HepG2 (cell line): Measurements from ENCODE around the gene PCOLCE2. TPM values are rescaled to one million over a fixed set of nuclear protein-coding genes. Genes with fewer than 3 reads are reported as not detected.

Experiments used
- ATAC-seq: fragments of 200-7000 bp; cut with Tn5 transposase; 3 replicates; pipeline ENCODE4 v1.9.1; 2020; ENCODE audit warnings: mild to moderate bottlenecking, moderate library complexity
- BruUV-seq: library from RNA; stranded (reverse); fragments of 400-500 nt; replicated peaks from 2 replicates; lab custom pipeline; 2021; lab: Mats Ljungman, UMichigan
- CTCF ChIA-PET: fragments of 300-600 bp; formaldehyde crosslinking; extraction: SDS; loops from one replicate; lab custom pipeline; 2021; ENCODE audit warnings: low total read pairs, inconsistent platforms, low intra/inter-chr PET ratio; lab: Yijun Ruan, JAX
- POLR2A ChIA-PET: fragments of 350-600 bp; sonication (Branson Sonifier 250); formaldehyde crosslinking; loops from one replicate; lab custom pipeline; 2020; ENCODE audit warnings: antibody characterized with exemption, inconsistent platforms; lab: Yijun Ruan, JAX
- DNase-seq: peaks from one replicate; pipeline ENCODE4 v3.0.0-alpha.2; 2015; ENCODE audit warnings: low spot score
- FAIRE-seq: peaks from 3 replicates; lab custom pipeline; 2011; peaks lifted over from hg19 to GRCh38; lab: Jason Lieb, UNC
- H2AFZ ChIP-seq: one replicate; pipeline ENCODE4 v1.6.1; 2011; ENCODE audit warnings: low read length, inconsistent platforms
- H3K27ac ChIP-seq: fragments of 300-600 bp; 3 replicates; pipeline ENCODE4 v1.8.0; 2011; ENCODE audit warnings: mixed run types, mild to moderate bottlenecking, mixed read lengths, low read length, inconsistent platforms; ENCODE audit not compliant: insufficient read depth; ENCODE audit errors: extremely low read length
- H3K27me3 ChIP-seq, 2 experiments: fragments of 200-600 bp in 1 of 2; 2 replicates in 1 of 2; 3 replicates in 1 of 2; pipeline versions ENCODE4 v1.6.0 to v1.8.0; 2011; ENCODE audit warnings: low read length in 2 of 2, mild to moderate bottlenecking in 2 of 2, moderate library complexity in 2 of 2, inconsistent platforms in 1 of 2; ENCODE audit not compliant: insufficient read depth in 2 of 2, control insufficient read depth in 1 of 2
- H3K36me3 ChIP-seq, 2 experiments: fragments of 200-600 bp in 1 of 2; replicated peaks in 1 of 2; 2 replicates in 1 of 2; 3 replicates in 1 of 2; pipeline versions ENCODE4 v1.5.1 to v1.8.0; 2011; ENCODE audit warnings: low read length in 2 of 2, inconsistent platforms in 1 of 2; ENCODE audit not compliant: insufficient read depth in 2 of 2, control insufficient read depth in 1 of 2
- H3K4me1 ChIP-seq: 2 replicates; pipeline ENCODE4 v1.5.1; 2012; ENCODE audit warnings: low read length, inconsistent platforms; ENCODE audit not compliant: insufficient read depth
- H3K4me2 ChIP-seq: 2 replicates; pipeline ENCODE4 v1.6.0; 2011; ENCODE audit warnings: low read depth, low read length, inconsistent platforms
- H3K4me3 ChIP-seq, 3 experiments: fragments of 200-600 bp in 1 of 3; sonication (generic), shearing (Covaris generic) in 1 of 3; replicated peaks in 1 of 3; 2 replicates each; pipeline ENCODE4 v1.5.1; 2011 to 2016; ENCODE audit warnings: low read length in 3 of 3, inconsistent platforms in 2 of 3, low read depth in 2 of 3, mild to moderate bottlenecking in 2 of 3, control low read depth in 1 of 3, mixed read lengths in 1 of 3; ENCODE audit not compliant: insufficient read depth in 1 of 3
- H3K79me2 ChIP-seq: one replicate; pipeline ENCODE4 v1.6.1; 2011; ENCODE audit warnings: low read length, inconsistent platforms; ENCODE audit not compliant: insufficient read depth
- H3K9ac ChIP-seq: 2 replicates; pipeline ENCODE4 v1.6.0; 2011; ENCODE audit warnings: mild to moderate bottlenecking, low read depth, low read length, inconsistent platforms; ENCODE audit not compliant: insufficient read depth
- H3K9me3 ChIP-seq: 2 replicates; pipeline ENCODE4 v1.5.1; 2012; ENCODE audit warnings: mild to moderate bottlenecking, low read length
- H4K20me1 ChIP-seq: 2 replicates; pipeline ENCODE4 v1.6.0; 2011; ENCODE audit warnings: inconsistent platforms, mild to moderate bottlenecking, low read length, moderate library complexity; ENCODE audit not compliant: insufficient read depth
- BCL6 ChIP-seq: IDR thresholded peaks from 2 replicates; pipeline ENCODE4 v1.6.1; 2016; ENCODE audit warnings: missing genetic modification reagents, missing compliant biosample characterization
- CBX1 ChIP-seq: IDR thresholded peaks from one replicate; pipeline ENCODE4 v1.6.1; 2016; ENCODE audit warnings: antibody characterized with exemption, low read depth
- CREB1 ChIP-seq, 2 experiments: fragments of 450-650 bp in 1 of 2; IDR thresholded peaks; 2 replicates each; pipeline ENCODE4 v1.6.1; 2016 to 2017; ENCODE audit warnings: control low read depth in 1 of 2, mild to moderate bottlenecking in 1 of 2, missing compliant biosample characterization in 1 of 2, missing genetic modification characterization in 1 of 2
- EEA1 ChIP-seq: sonication (generic); formaldehyde crosslinking; IDR thresholded peaks from 2 replicates; pipeline ENCODE4 v1.5.1; 2020; ENCODE audit warnings: mild to moderate bottlenecking, missing genetic modification reagents, borderline replicate concordance
- ERF ChIP-seq: IDR thresholded peaks from 2 replicates; pipeline ENCODE4 v1.6.1; 2018; ENCODE audit warnings: missing biosample characterization, missing genetic modification reagents
- HMGXB3 ChIP-seq: sonication (generic); formaldehyde crosslinking; IDR thresholded peaks from 2 replicates; pipeline ENCODE4 v1.4.0; 2020; ENCODE audit warnings: missing genetic modification reagents, borderline replicate concordance
- KDM3A ChIP-seq: IDR thresholded peaks from 2 replicates; pipeline ENCODE4 v1.6.1; 2018; ENCODE audit warnings: low read depth, missing compliant biosample characterization
- RORA ChIP-seq: sonication (generic); formaldehyde crosslinking; IDR thresholded peaks from 2 replicates; pipeline ENCODE4 v1.5.0; 2020; ENCODE audit warnings: mild to moderate bottlenecking, missing genetic modification reagents, moderate library complexity
- SAFB2 ChIP-seq: sonication (generic); formaldehyde crosslinking; IDR thresholded peaks from 2 replicates; pipeline ENCODE4 v1.5.1; 2020; ENCODE audit warnings: missing genetic modification reagents, low read depth, mild to moderate bottlenecking, borderline replicate concordance
- ZNF337 ChIP-seq: sonication (generic); formaldehyde crosslinking; IDR thresholded peaks from 2 replicates; pipeline ENCODE4 v1.5.1; 2020; ENCODE audit warnings: missing genetic modification reagents, low read depth, mild to moderate bottlenecking, borderline replicate concordance
- ZNF556 ChIP-seq: sonication (generic); formaldehyde crosslinking; IDR thresholded peaks from 2 replicates; pipeline ENCODE4 v1.4.0; 2020; ENCODE audit warnings: mild to moderate bottlenecking, missing genetic modification reagents, borderline replicate concordance
- ZNF564 ChIP-seq: sonication (generic); formaldehyde crosslinking; IDR thresholded peaks from 2 replicates; pipeline ENCODE4 v1.8.1; 2023; ENCODE audit warnings: mild to moderate bottlenecking, missing genetic modification reagents
- ZNF598 ChIP-seq: sonication (generic); formaldehyde crosslinking; IDR thresholded peaks from 2 replicates; pipeline ENCODE4 v1.5.1; 2020; ENCODE audit warnings: mild to moderate bottlenecking, missing genetic modification reagents, borderline replicate concordance
- ZNF850 ChIP-seq: sonication (generic); formaldehyde crosslinking; conservative IDR thresholded peaks from 2 replicates; pipeline ENCODE4 v1.9.0; 2021; ENCODE audit warnings: mild to moderate bottlenecking, missing genetic modification reagents
- ZSCAN12 ChIP-seq: sonication (generic); formaldehyde crosslinking; IDR thresholded peaks from 2 replicates; pipeline ENCODE4 v1.9.0; 2021; ENCODE audit warnings: mild to moderate bottlenecking, missing genetic modification reagents
- WGBS: methylation state at CpG from one replicate; pipeline ENCODE4 v1.1.6; 2017; ENCODE audit warnings: low lambda C conversion rate; 5-methylcytosine and 5-hydroxymethylcytosine counted together
- in situ Hi-C: cut with HindIII; loops from 2 replicates; pipeline ENCODE4 v1.10.0; 2017; ENCODE audit warnings: low pct_unique_long_range_greater_than_20kb; ENCODE audit not compliant: extremely low pct_ligation_motif_present
- intact Hi-C: fragments of 100-400 bp; cut with micrococcal nuclease; formaldehyde crosslinking; loops from one replicate; pipeline ENCODE4 v1.10.0; 2022; ENCODE audit not compliant: unreplicated experiment
- polyA plus RNA-seq, 8 experiments: library from polyadenylated mRNA; depleted of rRNA in 3 of 8; stranded (reverse) in 7 of 8; unstranded in 1 of 8; fragments of >200 nt; fragmentation: Illumina TruSeq in 4 of 8; extraction: Trizol in 4 of 8; gene quantifications; 2 replicates each; pipeline versions ENCODE4 v1.2.1 to v1.2.3, GENCODE V29; 2011 to 2016; ENCODE audit warnings: low read depth in 4 of 8, missing spikeins in 1 of 8, mixed read lengths in 1 of 8; ENCODE audit not compliant: insufficient read depth in 1 of 8
- total RNA-seq, 5 experiments: library from RNA; depleted of rRNA; stranded (reverse); fragments of >200 nt; fragmentation: Illumina TruSeq; extraction: Trizol; gene quantifications; 2 replicates each; pipeline ENCODE4 v1.2.3, GENCODE V29; 2016; ENCODE audit warnings: low read depth in 1 of 5
- TF ChIP-seq, protein P1 (sequence below): sonication (generic); formaldehyde crosslinking; IDR thresholded peaks from 2 replicates; pipeline ENCODE4 v1.5.1; 2020; ENCODE audit warnings: mild to moderate bottlenecking, missing genetic modification reagents

Gene PCOLCE2
- total and polyA plus RNA-seq, 2 of the 13 experiments (the other 11 are each of a cell fraction or from before 2014, with no cell fraction given) = 0.71 to 2.0 TPM

- no peak for TF ChIP-seq HMGXB3
- TF ChIP-seq, all 625 proteins: peak for 0
Measured at GRCh38 chr3:142839831-142840230, 49.1 kb downstream of the PCOLCE2 start (continued).

- H3K4me3 ChIP-seq = no peak overlapping the region
- no peak overlapping the region for H3K4me2 ChIP-seq
- in situ Hi-C loops (no loop called here), intact Hi-C loops (no loop called here)
- H3K4me1 ChIP-seq = no peaks in the 10 kb centered on the region
- no peaks in the 10 kb centered on the region for H3K36me3 ChIP-seq
- WGBS = 31% methylated on average over 1 of the region's 1 CpG
- no peaks in the 10 kb centered on the region for H3K9me3 ChIP-seq
- H4K20me1 ChIP-seq = no peaks in the 10 kb centered on the region
- no peaks in the 10 kb centered on the region for H3K27me3 ChIP-seq
- H3K9ac ChIP-seq = no peak overlapping the region
- FAIRE-seq = no peak
- BruUV-seq = no TSS peak
- CTCF ChIA-PET = no interaction called here
- no peak for ATAC-seq
- no peak for DNase-seq
- no peak overlapping the region for H2AFZ ChIP-seq
- H3K27ac ChIP-seq = no peak overlapping the region
- POLR2A ChIA-PET = no interaction called here
- no peak for TF ChIP-seq CBX1
- TF ChIP-seq ZNF598 (CRISPR knock-in tag) = no peak
- no peak for TF ChIP-seq ERF (CRISPR knock-in tag)
- no peak for TF ChIP-seq ZNF850 (CRISPR knock-in tag)
- no peak for TF ChIP-seq EEA1
- TF ChIP-seq, protein P1, sequence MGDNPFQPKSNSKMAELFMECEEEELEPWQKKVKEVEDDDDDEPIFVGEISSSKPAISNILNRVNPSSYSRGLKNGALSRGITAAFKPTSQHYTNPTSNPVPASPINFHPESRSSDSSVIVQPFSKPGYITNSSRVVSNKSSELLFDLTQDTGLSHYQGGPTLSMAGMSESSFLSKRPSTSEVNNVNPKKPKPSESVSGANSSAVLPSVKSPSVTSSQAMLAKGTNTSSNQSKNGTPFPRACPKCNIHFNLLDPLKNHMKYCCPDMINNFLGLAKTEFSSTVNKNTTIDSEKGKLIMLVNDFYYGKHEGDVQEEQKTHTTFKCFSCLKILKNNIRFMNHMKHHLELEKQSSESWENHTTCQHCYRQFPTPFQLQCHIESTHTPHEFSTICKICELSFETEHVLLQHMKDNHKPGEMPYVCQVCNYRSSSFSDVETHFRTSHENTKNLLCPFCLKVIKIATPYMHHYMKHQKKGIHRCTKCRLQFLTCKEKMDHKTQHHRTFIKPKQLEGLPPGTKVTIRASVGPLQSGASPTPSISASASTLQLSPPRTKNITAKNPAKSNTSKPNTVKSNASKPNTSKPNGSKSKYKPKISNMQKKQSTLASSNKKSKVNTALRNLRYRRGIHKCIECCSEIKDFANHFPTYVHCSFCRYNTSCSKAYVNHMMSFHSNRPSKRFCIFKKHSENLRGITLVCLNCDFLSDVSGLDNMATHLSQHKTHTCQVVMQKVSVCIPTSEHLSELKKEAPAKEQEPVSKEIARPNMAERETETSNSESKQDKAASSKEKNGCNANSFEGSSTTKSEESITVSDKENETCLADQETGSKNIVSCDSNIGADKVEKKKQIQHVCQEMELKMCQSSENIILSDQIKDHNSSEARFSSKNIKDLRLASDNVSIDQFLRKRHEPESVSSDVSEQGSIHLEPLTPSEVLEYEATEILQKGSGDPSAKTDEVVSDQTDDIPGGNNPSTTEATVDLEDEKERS (CRISPR knock-in tag) = no peak
- TF ChIP-seq RORA = no peak
- no peak for TF ChIP-seq ZNF556 (CRISPR knock-in tag)
- no peak for TF ChIP-seq ZSCAN12
- no peak for TF ChIP-seq ZNF337
- no peak for TF ChIP-seq SAFB2 (CRISPR knock-in tag)
- TF ChIP-seq ZNF564 = no peak
- no peak for TF ChIP-seq BCL6
- TF ChIP-seq CREB1 (IDR thresholded peaks at IDR 0.05) = no peak
- TF ChIP-seq CREB1 (CRISPR knock-in tag; IDR thresholded peaks at IDR 0.05) = no peak
- no peak for TF ChIP-seq KDM3A
- no peaks in the 10 kb centered on the region for H3K79me2 ChIP-seq
Measured at GRCh38 chr3:142837526-142837925, 51.4 kb downstream of the PCOLCE2 start.
